ENCODE results near the gene TOR2A. TPM values are rescaled to one million over a fixed set of nuclear protein-coding genes. Genes with fewer than 3 reads are reported as not detected.

Gene TOR2A
- polyA plus RNA-seq, 1 donor (not counting 4 experiments of a cell fraction or from before 2014, with no cell fraction given): 2.3 TPM

DNA sequence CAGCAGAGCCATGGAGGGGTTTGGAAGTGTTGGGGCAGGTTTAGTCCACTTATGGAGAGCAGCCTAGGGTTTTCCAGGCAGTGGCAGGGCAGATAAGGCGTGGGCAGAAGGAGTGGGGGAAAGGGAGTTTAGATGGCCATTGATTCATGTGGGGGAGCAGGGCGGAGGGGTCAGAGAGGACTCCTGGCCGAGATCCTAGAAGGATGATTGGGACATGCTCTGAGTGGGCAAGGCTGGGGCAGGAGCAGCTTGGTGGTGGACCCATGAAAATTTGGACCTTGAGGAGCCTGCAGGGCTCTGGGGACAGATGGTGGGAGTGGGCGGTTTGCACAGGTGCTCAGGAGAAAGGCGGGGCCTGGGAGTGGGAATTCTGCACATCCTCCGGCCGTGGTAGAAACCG lies 18.1 kb upstream of the TOR2A start:
- dilution Hi-C loops (cut with MboI; ENCODE audit: extremely low pct_ligation_motif_present, low sequenced_read_pairs): no loop called here
- FAIRE-seq: no peak

GRCh38 chr9:127751269-127752054 lies 16.4 kb upstream of the TOR2A start:
- no peaks in the 10 kb centered on the region for H3K9me1 ChIP-seq (ENCODE audit: control insufficient read depth, extremely low read depth, insufficient read depth, low read length)
- H3K9ac ChIP-seq (ENCODE audit: control insufficient read depth, extremely low read depth, insufficient read depth, low read length): no peak overlapping the region
- no peaks in the 10 kb centered on the region for H3K9me3 ChIP-seq (ENCODE audit: control insufficient read depth, low read depth, low read length)
- DNase-seq (ENCODE audit: low read depth, low spot score): no peak
- dilution Hi-C loops (cut with MboI; ENCODE audit: extremely low pct_ligation_motif_present, low sequenced_read_pairs): no loop called here
- H3K4me1 ChIP-seq (ENCODE audit: control insufficient read depth, extremely low read depth, insufficient read depth, low read length): no peaks in the 10 kb centered on the region
- no peak overlapping the region for H3K27ac ChIP-seq (ENCODE audit: control insufficient read depth, insufficient read depth, low read length)
- no peak overlapping the region for H3K4me3 ChIP-seq (ENCODE audit: control insufficient read depth in 2 of 3, extremely low read depth in 1 of 3, insufficient read depth in 2 of 3, low read depth in 1 of 3, low read length in 3 of 3)
- no peak overlapping the region for H2AFZ ChIP-seq (ENCODE audit: control insufficient read depth, low read length)
- peaks cover 43% of the 10 kb centered on the region for H3K27me3 ChIP-seq (ENCODE audit: control insufficient read depth, extremely low read depth, insufficient read depth, low read length)
- no peaks in the 10 kb centered on the region for H3K36me3 ChIP-seq (ENCODE audit: control insufficient read depth in 2 of 2, extremely low read depth in 1 of 2, insufficient read depth in 2 of 2, low read length in 2 of 2)
- H3K4me2 ChIP-seq (ENCODE audit: control insufficient read depth, extremely low read depth, insufficient read depth, low read depth, low read length): no peak overlapping the region
- TF ChIP-seq, protein P1, sequence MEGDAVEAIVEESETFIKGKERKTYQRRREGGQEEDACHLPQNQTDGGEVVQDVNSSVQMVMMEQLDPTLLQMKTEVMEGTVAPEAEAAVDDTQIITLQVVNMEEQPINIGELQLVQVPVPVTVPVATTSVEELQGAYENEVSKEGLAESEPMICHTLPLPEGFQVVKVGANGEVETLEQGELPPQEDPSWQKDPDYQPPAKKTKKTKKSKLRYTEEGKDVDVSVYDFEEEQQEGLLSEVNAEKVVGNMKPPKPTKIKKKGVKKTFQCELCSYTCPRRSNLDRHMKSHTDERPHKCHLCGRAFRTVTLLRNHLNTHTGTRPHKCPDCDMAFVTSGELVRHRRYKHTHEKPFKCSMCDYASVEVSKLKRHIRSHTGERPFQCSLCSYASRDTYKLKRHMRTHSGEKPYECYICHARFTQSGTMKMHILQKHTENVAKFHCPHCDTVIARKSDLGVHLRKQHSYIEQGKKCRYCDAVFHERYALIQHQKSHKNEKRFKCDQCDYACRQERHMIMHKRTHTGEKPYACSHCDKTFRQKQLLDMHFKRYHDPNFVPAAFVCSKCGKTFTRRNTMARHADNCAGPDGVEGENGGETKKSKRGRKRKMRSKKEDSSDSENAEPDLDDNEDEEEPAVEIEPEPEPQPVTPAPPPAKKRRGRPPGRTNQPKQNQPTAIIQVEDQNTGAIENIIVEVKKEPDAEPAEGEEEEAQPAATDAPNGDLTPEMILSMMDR (optimal IDR thresholded peaks at IDR 0.05 in 1 of 3, IDR thresholded peaks at IDR 0.05 in 1 of 3, conservative IDR thresholded peaks at IDR 0.05 in 1 of 3; ENCODE audit: extremely low read depth in 1 of 3, insufficient read depth in 2 of 3, low read length in 3 of 3): no peak
- TF ChIP-seq EZH2 (IDR thresholded peaks at IDR 0.05; ENCODE audit: low read length): no peak
- H4K20me1 ChIP-seq (ENCODE audit: control insufficient read depth, extremely low read depth, insufficient read depth, low read length): no peaks in the 10 kb centered on the region
- FAIRE-seq: no peak
- no peaks in the 10 kb centered on the region for H3K79me2 ChIP-seq (ENCODE audit: control insufficient read depth, insufficient read depth, low read length)

More for the DNA sequence above, 18.1 kb upstream of the TOR2A start:
- Histone ChIP-seq H3K9ac (ENCODE audit: control insufficient read depth, extremely low read depth, insufficient read depth, low read length) (no peak overlapping the region), H3K27ac (ENCODE audit: control insufficient read depth, insufficient read depth, low read length) (no peak overlapping the region), H3K4me2 (ENCODE audit: control insufficient read depth, extremely low read depth, insufficient read depth, low read depth, low read length) (no peak overlapping the region), H3K36me3 (ENCODE audit: control insufficient read depth in 2 of 2, extremely low read depth in 1 of 2, insufficient read depth in 2 of 2, low read length in 2 of 2) (no peaks in the 10 kb centered on the region), H3K9me1 (ENCODE audit: control insufficient read depth, extremely low read depth, insufficient read depth, low read length) (no peaks in the 10 kb centered on the region), H3K27me3 (ENCODE audit: control insufficient read depth, extremely low read depth, insufficient read depth, low read length) (peaks cover 44% of the 10 kb centered on the region), H3K9me3 (ENCODE audit: control insufficient read depth, low read depth, low read length) (no peaks in the 10 kb centered on the region), H2AFZ (ENCODE audit: control insufficient read depth, low read length) (no peak overlapping the region), H4K20me1 (ENCODE audit: control insufficient read depth, extremely low read depth, insufficient read depth, low read length) (no peaks in the 10 kb centered on the region), H3K4me1 (ENCODE audit: control insufficient read depth, extremely low read depth, insufficient read depth, low read length) (no peaks in the 10 kb centered on the region), H3K4me3 (ENCODE audit: control insufficient read depth in 2 of 3, extremely low read depth in 1 of 3, insufficient read depth in 2 of 3, low read depth in 1 of 3, low read length in 3 of 3) (no peak overlapping the region), H3K79me2 (ENCODE audit: control insufficient read depth, insufficient read depth, low read length) (no peaks in the 10 kb centered on the region)
- TF ChIP-seq, protein P1 (optimal IDR thresholded peaks at IDR 0.05 in 1 of 3, IDR thresholded peaks at IDR 0.05 in 1 of 3, conservative IDR thresholded peaks at IDR 0.05 in 1 of 3; ENCODE audit: extremely low read depth in 1 of 3, insufficient read depth in 2 of 3, low read length in 3 of 3): no peak
- no peak for TF ChIP-seq EZH2 (IDR thresholded peaks at IDR 0.05; ENCODE audit: low read length)
- DNase-seq (ENCODE audit: low read depth, low spot score): no peak
